K562 (cell line): ENCODE data around the gene COL4A2. TPM values are rescaled to one million over a fixed set of nuclear protein-coding genes. Genes with fewer than 3 reads are reported as not detected.

Experiments
- ATAC-seq: fragments of 200-7000 bp; cut with Tn5 transposase; 3 replicates; pipeline ENCODE4 v1.9.1; 2020; ENCODE audit warnings: moderate library complexity
- BruUV-seq: library from RNA; stranded (reverse); fragments of 400-500 nt; replicated peaks from 2 replicates; lab custom pipeline; 2021; lab: Mats Ljungman, UMichigan
- CTCF ChIA-PET: fragments of 300-600 bp; formaldehyde crosslinking; extraction: SDS; loops from one replicate; lab custom pipeline; 2021; ENCODE audit warnings: low intra/inter-chr PET ratio; lab: Yijun Ruan, JAX
- POLR2A ChIA-PET: fragments of 300-600, 350-650 bp; sonication (Branson Sonifier 250); formaldehyde crosslinking; extraction: SDS; loops from one replicate; lab custom pipeline; 2021; ENCODE audit warnings: antibody characterized with exemption, inconsistent platforms; lab: Yijun Ruan, JAX
- DNase-seq, 4 experiments: peaks; one replicate each; pipeline versions ENCODE4 v3.0.0 to v3.0.0-alpha.2; 2011 to 2018; ENCODE audit warnings: low spot score in 3 of 4, mixed read lengths in 3 of 4; ENCODE audit errors: extremely low read depth in 1 of 4
- FAIRE-seq: peaks from 2 replicates; lab custom pipeline; 2011; peaks lifted over from hg19 to GRCh38; lab: Jason Lieb, UNC
- H2AFZ ChIP-seq: 2 replicates; pipeline ENCODE4 v1.6.0; 2011; ENCODE audit warnings: low read depth, low read length, control low read depth, inconsistent platforms
- H3K27ac ChIP-seq: fragments of 200-600 bp; 3 replicates; pipeline ENCODE4 v1.8.0; 2011; ENCODE audit warnings: low read depth, mild to moderate bottlenecking, control low read depth, inconsistent platforms, low read length, moderate library complexity, mixed read lengths; ENCODE audit errors: extremely low read depth
- H3K27me3 ChIP-seq, 2 experiments: fragments of 300-600 bp in 1 of 2; 2 replicates in 1 of 2; 3 replicates in 1 of 2; pipeline versions ENCODE4 v1.6.0 to v1.8.0; 2011; ENCODE audit warnings: inconsistent platforms in 2 of 2, low read length in 2 of 2, mild to moderate bottlenecking in 1 of 2, mixed read lengths in 1 of 2, moderate library complexity in 1 of 2; ENCODE audit not compliant: control insufficient read depth in 2 of 2, insufficient read depth in 2 of 2
- H3K36me3 ChIP-seq: fragments of 300-600 bp; 3 replicates; pipeline ENCODE4 v1.8.0; 2011; ENCODE audit warnings: mild to moderate bottlenecking, low read length, inconsistent platforms; ENCODE audit not compliant: control insufficient read depth, insufficient read depth
- H3K4me1 ChIP-seq, 2 experiments: fragments of 200-600 bp in 1 of 2; replicated peaks in 1 of 2; 2 replicates in 1 of 2; 3 replicates in 1 of 2; pipeline versions ENCODE4 v1.5.1 to v1.8.0; 2011; ENCODE audit warnings: inconsistent platforms in 2 of 2, low read length in 2 of 2, mild to moderate bottlenecking in 1 of 2, mixed read lengths in 1 of 2, moderate library complexity in 1 of 2; ENCODE audit not compliant: control insufficient read depth in 2 of 2, insufficient read depth in 2 of 2
- H3K4me2 ChIP-seq: 2 replicates; pipeline ENCODE4 v1.6.1; 2011; ENCODE audit warnings: low read length, control low read depth, inconsistent platforms, mixed read lengths; ENCODE audit not compliant: insufficient read depth
- H3K4me3 ChIP-seq: fragments of 200-600 bp; sonication (generic), shearing (Covaris generic); 2 replicates; pipeline ENCODE4 v1.5.1; 2016; ENCODE audit warnings: control low read depth, inconsistent platforms
- H3K79me2 ChIP-seq: fragments of 200-600 bp; 3 replicates; pipeline ENCODE4 v1.8.0; 2011; ENCODE audit warnings: low read length, inconsistent platforms; ENCODE audit not compliant: control insufficient read depth, insufficient read depth
- H3K9ac ChIP-seq, 2 experiments: 2 replicates each; pipeline versions ENCODE4 v1.6.0 to v1.6.1; 2011; ENCODE audit warnings: low read depth in 2 of 2, low read length in 2 of 2, control low read depth in 1 of 2, inconsistent platforms in 1 of 2, mild to moderate bottlenecking in 1 of 2, mixed read lengths in 1 of 2; ENCODE audit not compliant: insufficient read depth in 1 of 2
- H3K9me1 ChIP-seq: one replicate; pipeline ENCODE4 v1.6.0; 2011; ENCODE audit warnings: inconsistent platforms, mild to moderate bottlenecking, low read length, moderate library complexity; ENCODE audit not compliant: control insufficient read depth, insufficient read depth
- H3K9me3 ChIP-seq: replicated peaks from 2 replicates; pipeline ENCODE4 v1.5.1; 2011; ENCODE audit warnings: low read depth, low read length, inconsistent platforms; ENCODE audit not compliant: control insufficient read depth, insufficient read depth
- H4K20me1 ChIP-seq: replicated peaks from 2 replicates; pipeline ENCODE4 v1.6.1; 2011; ENCODE audit warnings: low read length, inconsistent platforms, mixed read lengths; ENCODE audit not compliant: control insufficient read depth, insufficient read depth
- ATF6 ChIP-seq: sonication (generic); formaldehyde crosslinking; IDR thresholded peaks from 2 replicates; pipeline ENCODE4 v1.4.0; 2020; ENCODE audit warnings: mild to moderate bottlenecking, missing genetic modification reagents
- CAMTA2 ChIP-seq: fragments of 250-450 bp; sonication (Bioruptor Pico); conservative IDR thresholded peaks from 2 replicates; pipeline ENCODE4 v1.5.1; 2022
- KDM1A ChIP-seq, 2 experiments: fragments of 450-650 bp; IDR thresholded peaks; 2 replicates each; pipeline ENCODE4 v1.6.1; 2016; ENCODE audit warnings: mild to moderate bottlenecking in 2 of 2
- MEIS2 ChIP-seq: fragments of 450-650 bp; IDR thresholded peaks from 2 replicates; pipeline ENCODE4 v1.6.1; 2014; ENCODE audit warnings: mild to moderate bottlenecking; ENCODE audit not compliant: partially characterized antibody
- PHB2 ChIP-seq: fragments of 450-650 bp; IDR thresholded peaks from 2 replicates; pipeline ENCODE4 v1.6.1; 2017; ENCODE audit warnings: low read depth
- ZBTB34 ChIP-seq: fragments of 250-450 bp; sonication (Bioruptor Pico); IDR thresholded peaks from 2 replicates; pipeline ENCODE4 v1.8.0; 2021; ENCODE audit warnings: mild to moderate bottlenecking, moderate library complexity
- WGBS: fragments of 100-300 bp; shearing (Covaris generic); methylation state at CpG from one replicate; pipeline ENCODE4 v1.1.6; 2016; ENCODE audit warnings: low coverage, mixed read lengths; ENCODE audit not compliant: insufficient coverage; ENCODE audit errors: missing lambda C conversion rate; 5-methylcytosine and 5-hydroxymethylcytosine counted together
- in situ Hi-C: fragments of 300-500 bp; cut with MboI; formaldehyde crosslinking; loops from 4 replicates; pipeline ENCODE4 v1.15.0; 2018; ENCODE audit warnings: inconsistent platforms, mixed read lengths
- intact Hi-C: fragments of 100-400 bp; cut with micrococcal nuclease; formaldehyde crosslinking; loops from 2 replicates; pipeline ENCODE4 v1.14.2; 2022
- polyA plus RNA-seq, 8 experiments: library from polyadenylated mRNA; depleted of rRNA in 4 of 8; stranded (reverse) in 5 of 8; unstranded in 3 of 8; fragments of >200 nt; fragmentation: Nextera tagmentation in 2 of 8; fragmentation: Illumina TruSeq in 1 of 8; extraction: Ambion mirVana in 2 of 8; extraction: Trizol in 1 of 8; gene quantifications; 2 replicates each; pipeline versions ENCODE4 v1.2.1 to v1.2.3, GENCODE V29; 2011 to 2014; ENCODE audit warnings: inconsistent platforms in 1 of 8, missing spikeins in 1 of 8
- total RNA-seq, 7 experiments: library from RNA; depleted of rRNA in 6 of 7; stranded (reverse); fragments of >200 nt in 6 of 7; fragmentation: Illumina TruSeq in 2 of 7; extraction: Trizol in 2 of 7; gene quantifications; 2 replicates each; pipeline versions ENCODE4 v1.2.1 to v1.2.3, GENCODE V29; 2011 to 2021; ENCODE audit warnings: low replicate concordance in 1 of 7
- TF ChIP-seq, protein P1 (sequence below): fragments of 250-450 bp; sonication (Bioruptor Pico); IDR thresholded peaks from 2 replicates; pipeline ENCODE4 v1.4.0; 2020; ENCODE audit warnings: mild to moderate bottlenecking, moderate library complexity, borderline replicate concordance

Gene COL4A2
- total and polyA plus RNA-seq, 9 of the 15 experiments (the other 6 are each of a cell fraction or from before 2014, with no cell fraction given) = 0.13 to 15.2 (median 8.1) TPM

DNA sequence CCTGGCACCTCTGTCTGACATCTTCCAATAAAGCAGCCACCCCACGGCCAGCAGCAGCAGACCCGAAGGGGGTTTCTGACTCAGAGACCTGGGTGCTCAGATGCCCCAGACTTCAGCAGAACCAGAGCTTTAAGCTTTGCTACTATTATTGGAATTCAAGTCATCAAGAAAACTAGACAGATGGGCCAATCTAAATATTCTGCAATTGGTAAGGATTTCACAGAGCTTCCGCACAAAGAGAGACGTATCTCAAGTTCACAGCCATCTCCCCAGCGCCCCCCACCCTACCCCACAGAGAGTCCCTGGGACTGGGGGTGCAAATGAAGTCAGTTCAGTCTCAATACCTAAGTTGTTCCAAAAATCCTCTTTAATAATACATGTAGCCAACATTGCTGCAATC is 215.6 kb downstream of the COL4A2 start:
- 60% methylated on average over 5 of the region's 5 CpGs for WGBS
- Histone ChIP-seq H3K27ac (no peak overlapping the region), H3K36me3 (no peaks in the 10 kb centered on the region), H3K4me3 (no peak overlapping the region), H3K9me3 (no peaks in the 10 kb centered on the region), H3K9ac (no peak overlapping the region; a peak in 1 of 4 replicates), H3K9me1 (no peaks in the 10 kb centered on the region), H3K4me2 (no peak overlapping the region), H4K20me1 (no peaks in the 10 kb centered on the region), H3K4me1 (peaks cover 13 to 43% of the 10 kb centered on the region in 2 experiments; a peak in 4 of 5 replicates), H3K27me3 (no peaks in the 10 kb centered on the region), H3K79me2 (no peaks in the 10 kb centered on the region; the same call in 2 of the 3 replicates), H2AFZ (no peak overlapping the region)
- no peak for DNase-seq
- intact Hi-C loops = no loop called here
- no peak for ATAC-seq
- BruUV-seq = no TSS peak
- ChIA-PET POLR2A (interaction anchor here (1.2 kb wide), 1 partner anchor 13 kb away, joined by 9 read pairs; no protein-coding TSS in a partner anchor), CTCF (no interaction called here)
- in situ Hi-C loops = no loop called here
- no peak for FAIRE-seq
- TF ChIP-seq ATF6 (CRISPR knock-in tag) (no peak), ZBTB34 (CRISPR knock-in tag) (no peak), MEIS2 (no peak), CAMTA2 (CRISPR knock-in tag) (no peak), KDM1A (IDR thresholded peaks at IDR 0.05) (no peak), PHB2 (no peak)
- TF ChIP-seq, protein P1, sequence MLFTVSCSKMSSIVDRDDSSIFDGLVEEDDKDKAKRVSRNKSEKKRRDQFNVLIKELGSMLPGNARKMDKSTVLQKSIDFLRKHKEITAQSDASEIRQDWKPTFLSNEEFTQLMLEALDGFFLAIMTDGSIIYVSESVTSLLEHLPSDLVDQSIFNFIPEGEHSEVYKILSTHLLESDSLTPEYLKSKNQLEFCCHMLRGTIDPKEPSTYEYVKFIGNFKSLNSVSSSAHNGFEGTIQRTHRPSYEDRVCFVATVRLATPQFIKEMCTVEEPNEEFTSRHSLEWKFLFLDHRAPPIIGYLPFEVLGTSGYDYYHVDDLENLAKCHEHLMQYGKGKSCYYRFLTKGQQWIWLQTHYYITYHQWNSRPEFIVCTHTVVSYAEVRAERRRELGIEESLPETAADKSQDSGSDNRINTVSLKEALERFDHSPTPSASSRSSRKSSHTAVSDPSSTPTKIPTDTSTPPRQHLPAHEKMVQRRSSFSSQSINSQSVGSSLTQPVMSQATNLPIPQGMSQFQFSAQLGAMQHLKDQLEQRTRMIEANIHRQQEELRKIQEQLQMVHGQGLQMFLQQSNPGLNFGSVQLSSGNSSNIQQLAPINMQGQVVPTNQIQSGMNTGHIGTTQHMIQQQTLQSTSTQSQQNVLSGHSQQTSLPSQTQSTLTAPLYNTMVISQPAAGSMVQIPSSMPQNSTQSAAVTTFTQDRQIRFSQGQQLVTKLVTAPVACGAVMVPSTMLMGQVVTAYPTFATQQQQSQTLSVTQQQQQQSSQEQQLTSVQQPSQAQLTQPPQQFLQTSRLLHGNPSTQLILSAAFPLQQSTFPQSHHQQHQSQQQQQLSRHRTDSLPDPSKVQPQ = no peak
